H1 (cell line): ENCODE data around the gene SEMA6A. TPM values are rescaled to one million over a fixed set of nuclear protein-coding genes. Genes with fewer than 3 reads are reported as not detected.

ENCODE experiments used
- CTCF ChIA-PET: fragments of 300-600 bp; sonication (Branson Sonifier 250); formaldehyde crosslinking; loops from one replicate; lab custom pipeline; 2021; ENCODE audit not compliant: partially characterized antibody; lab: Charles Lee
- POLR2A ChIA-PET: fragments of 300-600 bp; sonication (Branson Sonifier 250); formaldehyde crosslinking; loops from one replicate; lab custom pipeline; 2021; ENCODE audit warnings: inconsistent platforms; ENCODE audit not compliant: partially characterized antibody; lab: Charles Lee
- DNase-seq, 2 experiments: peaks; one replicate each; pipeline versions ENCODE4 v3.0.0 to v3.0.0-alpha.2; 2010 to 2022; ENCODE audit warnings: low spot score in 2 of 2, low read depth in 1 of 2, mixed read lengths in 1 of 2
- FAIRE-seq: peaks from 2 replicates; lab custom pipeline; 2011; peaks lifted over from hg19 to GRCh38; lab: Jason Lieb, UNC
- H2AFZ ChIP-seq: 2 replicates; pipeline ENCODE4 v1.8.1; 2012; ENCODE audit warnings: low read length, inconsistent platforms
- H2AK5ac ChIP-seq: 2 replicates; pipeline ENCODE4 v1.6.1; 2013; ENCODE audit warnings: low read depth, low read length
- H2BK120ac ChIP-seq: replicated peaks from 2 replicates; pipeline ENCODE3; 2013; ENCODE audit warnings: low read depth, low read length, inconsistent platforms
- H2BK12ac ChIP-seq: 2 replicates; pipeline ENCODE4 v1.6.1; 2013; ENCODE audit warnings: low read depth, low read length
- H2BK15ac ChIP-seq: 2 replicates; pipeline ENCODE4 v1.6.1; 2013; ENCODE audit warnings: low read length
- H2BK20ac ChIP-seq: 2 replicates; pipeline ENCODE4 v1.6.1; 2013; ENCODE audit warnings: low read length
- H2BK5ac ChIP-seq: 2 replicates; pipeline ENCODE4 v1.6.1; 2013; ENCODE audit warnings: low read depth, low read length
- H3K14ac ChIP-seq: 2 replicates; pipeline ENCODE4 v1.6.1; 2013; ENCODE audit warnings: inconsistent platforms; ENCODE audit not compliant: insufficient read length
- H3K18ac ChIP-seq: 2 replicates; pipeline ENCODE4 v1.6.1; 2013; ENCODE audit warnings: low read length; ENCODE audit errors: extremely low read depth
- H3K23ac ChIP-seq: 2 replicates; pipeline ENCODE4 v1.6.1; 2013; ENCODE audit warnings: inconsistent platforms; ENCODE audit not compliant: insufficient read length
- H3K23me2 ChIP-seq: 2 replicates; pipeline ENCODE4 v1.6.1; 2013; ENCODE audit warnings: low read depth, low read length
- H3K27ac ChIP-seq: 2 replicates; pipeline ENCODE4 v1.6.1; 2011; ENCODE audit warnings: low read depth, low read length, inconsistent platforms
- H3K27me3 ChIP-seq, 4 experiments: replicated peaks in 1 of 4; 1 replicate in 1 of 4; 2 replicates in 3 of 4; pipeline versions ENCODE4 v1.6.1 to v1.8.1; 2011 to 2013; ENCODE audit warnings: low read length in 3 of 4, mild to moderate bottlenecking in 3 of 4, inconsistent platforms in 2 of 4, mixed read lengths in 2 of 4, moderate library complexity in 1 of 4; ENCODE audit not compliant: control insufficient read depth in 3 of 4, insufficient read depth in 3 of 4; ENCODE audit errors: extremely low read depth in 1 of 4
- H3K36me3 ChIP-seq, 4 experiments: 2 replicates each; pipeline versions ENCODE4 v1.6.1 to v1.8.1; 2011 to 2013; ENCODE audit warnings: mild to moderate bottlenecking in 4 of 4, low read length in 3 of 4, moderate library complexity in 2 of 4, control low read depth in 1 of 4, inconsistent platforms in 1 of 4; ENCODE audit not compliant: insufficient read depth in 4 of 4, control insufficient read depth in 2 of 4
- H3K4ac ChIP-seq: replicated peaks from 2 replicates; pipeline ENCODE3; 2013; ENCODE audit warnings: low read length, low read depth, mixed read lengths, inconsistent platforms; ENCODE audit not compliant: insufficient read length
- H3K4me1 ChIP-seq, 4 experiments: replicated peaks in 1 of 4; 1 replicate in 1 of 4; 2 replicates in 3 of 4; pipeline versions ENCODE4 v1.6.1 to v1.8.1; 2011 to 2013; ENCODE audit warnings: low read length in 3 of 4, inconsistent platforms in 2 of 4, mixed read lengths in 1 of 4; ENCODE audit not compliant: insufficient read depth in 4 of 4, control insufficient read depth in 3 of 4
- H3K4me2 ChIP-seq, 2 experiments: 2 replicates each; pipeline versions ENCODE4 v1.6.1 to v1.8.1; 2011 to 2013; ENCODE audit warnings: low read depth in 2 of 2, low read length in 2 of 2, control low read depth in 1 of 2, inconsistent platforms in 1 of 2, mild to moderate bottlenecking in 1 of 2; ENCODE audit not compliant: insufficient read depth in 1 of 2
- H3K4me3 ChIP-seq, 4 experiments: fragments of 200-600, 300-600 bp in 1 of 4; sonication (generic), shearing (Covaris generic), sonication (Bioruptor Twin) in 1 of 4; 2 replicates each; pipeline versions ENCODE4 v1.5.1 to v1.8.1; 2011 to 2016; ENCODE audit warnings: low read length in 4 of 4, low read depth in 3 of 4, control low read depth in 2 of 4, inconsistent platforms in 2 of 4, mild to moderate bottlenecking in 2 of 4, mixed read lengths in 1 of 4, moderate library complexity in 1 of 4; ENCODE audit not compliant: insufficient read depth in 2 of 4; ENCODE audit errors: extremely low read depth in 1 of 4
- H3K56ac ChIP-seq: replicated peaks from 2 replicates; pipeline ENCODE3; 2013; ENCODE audit warnings: low read depth, mild to moderate bottlenecking, mixed read lengths, low read length, inconsistent platforms; ENCODE audit not compliant: insufficient read length
- H3K79me1 ChIP-seq: 2 replicates; pipeline ENCODE4 v1.6.1; 2013; ENCODE audit warnings: low read depth, low read length, control low read depth
- H3K79me2 ChIP-seq, 2 experiments: 2 replicates each; pipeline versions ENCODE4 v1.6.1 to v1.8.1; 2012 to 2013; ENCODE audit warnings: low read length in 2 of 2, mild to moderate bottlenecking in 2 of 2, inconsistent platforms in 1 of 2; ENCODE audit not compliant: insufficient read depth in 2 of 2, control insufficient read depth in 1 of 2
- H3K9ac ChIP-seq, 4 experiments: replicated peaks in 1 of 4; 1 replicate in 1 of 4; 2 replicates in 3 of 4; pipeline versions ENCODE4 v1.6.1 to v1.8.1; 2011 to 2013; ENCODE audit warnings: low read depth in 3 of 4, low read length in 3 of 4, control low read depth in 2 of 4, mild to moderate bottlenecking in 2 of 4, moderate library complexity in 2 of 4, inconsistent platforms in 1 of 4; ENCODE audit errors: extremely low read depth in 1 of 4
- H3K9me3 ChIP-seq, 2 experiments: 2 replicates each; pipeline versions ENCODE4 v1.6.1 to v1.8.1; 2012 to 2013; ENCODE audit warnings: mild to moderate bottlenecking in 2 of 2, moderate library complexity in 2 of 2, control low read depth in 1 of 2, inconsistent platforms in 1 of 2, low read depth in 1 of 2, low read length in 1 of 2, mixed read lengths in 1 of 2; ENCODE audit not compliant: insufficient read depth in 2 of 2
- H4K20me1 ChIP-seq, 2 experiments: replicated peaks in 1 of 2; 2 replicates each; pipeline versions ENCODE3 to v1.8.1; 2011 to 2013; ENCODE audit warnings: inconsistent platforms in 2 of 2, low read length in 2 of 2, mild to moderate bottlenecking in 1 of 2; ENCODE audit not compliant: insufficient read depth in 2 of 2, control insufficient read depth in 1 of 2
- H4K5ac ChIP-seq: 2 replicates; pipeline ENCODE4 v1.6.1; 2013; ENCODE audit warnings: low read length, low read depth, mixed read lengths, inconsistent platforms; ENCODE audit not compliant: insufficient read length
- H4K8ac ChIP-seq: 2 replicates; pipeline ENCODE4 v1.8.0; 2013; ENCODE audit warnings: mild to moderate bottlenecking, moderate library complexity, low read length, inconsistent platforms; ENCODE audit not compliant: insufficient read depth; ENCODE audit errors: extremely low read depth
- H4K91ac ChIP-seq: replicated peaks from 2 replicates; pipeline ENCODE3; 2013; ENCODE audit warnings: low read length, mixed read lengths, inconsistent platforms; ENCODE audit not compliant: insufficient read length
- EGR1 ChIP-seq: IDR thresholded peaks from 2 replicates; pipeline ENCODE4 v1.6.1; 2011; ENCODE audit warnings: low read depth, low read length, borderline replicate concordance
- KDM1A ChIP-seq: fragments of 200-600, 300-600 bp; sonication (generic); IDR thresholded peaks from 2 replicates; pipeline ENCODE4 v1.7.1; 2016; ENCODE audit warnings: mild to moderate bottlenecking, low read length, borderline replicate concordance
- KDM4A ChIP-seq: IDR thresholded peaks from one replicate; pipeline ENCODE4 v1.7.1; 2012; ENCODE audit warnings: low read depth, mild to moderate bottlenecking, moderate library complexity, low read length, inconsistent platforms; ENCODE audit not compliant: severe bottlenecking
- PHF8 ChIP-seq: fragments of 200-600 bp; sonication (generic); conservative IDR thresholded peaks from 2 replicates; pipeline ENCODE4 v1.7.1; 2012; ENCODE audit warnings: low read depth, mild to moderate bottlenecking, inconsistent platforms, low read length, moderate library complexity
- POLR2A ChIP-seq, 2 experiments: IDR thresholded peaks; 1 replicate in 1 of 2; 2 replicates in 1 of 2; pipeline ENCODE4 v1.6.1; 2011; ENCODE audit warnings: low read depth in 2 of 2, low read length in 2 of 2, mild to moderate bottlenecking in 2 of 2; ENCODE audit errors: control extremely low read depth in 1 of 2
- RAD21 ChIP-seq, 2 experiments: IDR thresholded peaks in 1 of 2; conservative IDR thresholded peaks in 1 of 2; 2 replicates each; pipeline ENCODE4 v1.6.1; 2011; ENCODE audit warnings: low read depth in 2 of 2, low read length in 2 of 2, improper control_type of control experiment in 1 of 2, inconsistent platforms in 1 of 2, mild to moderate bottlenecking in 1 of 2, moderate library complexity in 1 of 2
- RFX5 ChIP-seq: IDR thresholded peaks from 2 replicates; pipeline ENCODE4 v1.6.1; 2011; ENCODE audit warnings: low read depth, low read length, improper control_type of control experiment, borderline replicate concordance
- SIN3A ChIP-seq, 2 experiments: IDR thresholded peaks in 1 of 2; conservative IDR thresholded peaks in 1 of 2; 2 replicates each; pipeline ENCODE4 v1.6.1; 2011 to 2012; ENCODE audit warnings: low read length in 2 of 2, improper control_type of control experiment in 1 of 2, low read depth in 1 of 2, mild to moderate bottlenecking in 1 of 2
- SIX5 ChIP-seq: IDR thresholded peaks from 2 replicates; pipeline ENCODE4 v1.6.1; 2011; ENCODE audit warnings: mild to moderate bottlenecking, low read depth, low read length
- SP4 ChIP-seq: IDR thresholded peaks from 2 replicates; pipeline ENCODE4 v1.6.1; 2012; ENCODE audit warnings: low read length, inconsistent platforms
- TAF1 ChIP-seq: IDR thresholded peaks from 2 replicates; pipeline ENCODE4 v1.6.1; 2011; ENCODE audit warnings: mild to moderate bottlenecking, low read depth, low read length
- TAF7 ChIP-seq: optimal IDR thresholded peaks from 2 replicates; pipeline ENCODE3; 2011; ENCODE audit warnings: low read depth, mild to moderate bottlenecking, inconsistent platforms, low read length, moderate library complexity, borderline replicate concordance
- TCF12 ChIP-seq: IDR thresholded peaks from 2 replicates; pipeline ENCODE4 v1.6.1; 2011; ENCODE audit warnings: low read depth, mild to moderate bottlenecking, low read length
- TEAD4 ChIP-seq: IDR thresholded peaks from 2 replicates; pipeline ENCODE4 v1.6.1; 2012; ENCODE audit warnings: low read depth, low read length, inconsistent platforms, mixed read lengths
- ZNF274 ChIP-seq: IDR thresholded peaks from 2 replicates; pipeline ENCODE4 v1.7.0; 2012; ENCODE audit warnings: low read length, borderline replicate concordance; ENCODE audit errors: extremely low read depth
- WGBS, 2 experiments: shearing (Covaris generic) in 1 of 2; methylation state at CpG; one replicate each; pipeline versions ENCODE4 v1.1.6 to v1.1.7; 2013 to 2015; ENCODE audit warnings: low lambda C conversion rate in 2 of 2, mixed read lengths in 2 of 2, inconsistent platforms in 1 of 2, low coverage in 1 of 2, missing lambda C conversion rate in 1 of 2; ENCODE audit not compliant: insufficient replicate concordance in 2 of 2, insufficient coverage in 1 of 2, insufficient read length in 1 of 2; ENCODE audit errors: extremely low coverage in 1 of 2, missing lambda C conversion rate in 1 of 2; 5-methylcytosine and 5-hydroxymethylcytosine counted together
- polyA plus RNA-seq, 7 experiments: library from polyadenylated mRNA; depleted of rRNA in 3 of 7; stranded (reverse) in 5 of 7; unstranded in 2 of 7; fragments of >200 nt in 5 of 7; fragments of 200-250 nt in 2 of 7; gene quantifications; 1 replicate in 5 of 7; 2 replicates in 1 of 7; 4 replicates in 1 of 7; pipeline versions ENCODE4 v1.2.1 to v1.2.3, GENCODE V29; 2011 to 2013; ENCODE audit warnings: missing spikeins in 2 of 7, mixed read lengths in 2 of 7
- total RNA-seq: library from RNA; stranded (reverse); fragmentation: NEBNext Ultra II Directional; extraction: Animal tissue kit (Norgen Biotek cat#: 25700); gene quantifications from 2 replicates; pipeline ENCODE4 v1.2.1, GENCODE V29; 2021

SEMA6A gene
- total and polyA plus RNA-seq, 2 of the 8 experiments (the other 6 are each of a cell fraction or from before 2014, with no cell fraction given) = 78.3 to 277 TPM

DNA sequence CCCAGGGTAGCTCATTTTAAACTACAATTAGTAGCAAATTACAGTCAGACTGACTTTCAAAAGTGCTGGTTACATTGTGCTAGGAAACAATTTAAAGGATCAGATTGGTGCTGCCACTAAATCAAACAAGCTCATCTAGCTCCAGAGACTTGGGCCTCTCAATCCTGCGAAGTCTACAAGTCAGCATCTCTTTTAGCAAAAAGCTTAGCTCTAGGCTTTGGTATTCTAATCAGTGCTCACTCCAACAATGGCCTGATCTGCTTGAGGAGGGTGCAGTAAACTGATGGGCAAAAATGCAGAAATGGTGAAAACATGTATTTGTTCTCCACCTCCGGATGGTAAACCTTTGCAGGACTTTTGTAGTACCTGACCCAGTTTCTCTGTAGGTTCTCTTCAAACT is 47.0 kb upstream of the SEMA6A start:
- Histone ChIP-seq H3K36me3 (no peaks in the 10 kb centered on the region), H3K27me3 (no peaks in the 10 kb centered on the region), H3K79me2 (no peaks in the 10 kb centered on the region), H2BK20ac (peak overlapping the region; percentile 66; the same call in 1 of the 2 replicates), H3K23ac (no peak overlapping the region), H3K23me2 (no peaks in the 10 kb centered on the region), H2AK5ac (no peak overlapping the region), H4K8ac (no peak overlapping the region), H3K4me2 (no peak overlapping the region), H2BK15ac (no peak overlapping the region), H3K4ac (no peak overlapping the region), H3K56ac (no peak overlapping the region), H4K20me1 (no peaks in the 10 kb centered on the region), H3K9ac (no peak overlapping the region), H2BK12ac (0 out of 2 replicates have a peak overlapping the region, but pooled peaks have one; percentile 18), H2BK120ac (no peak overlapping the region), H3K9me3 (no peaks in the 10 kb centered on the region), H4K91ac (no peak overlapping the region), H4K5ac (no peak overlapping the region), H3K4me1 (peaks cover 0 to 4% (median 0%) of the 10 kb centered on the region in 4 experiments; a peak in 1 of 7 replicates), H3K18ac (no peak overlapping the region), H3K4me3 (no peak overlapping the region), H3K14ac (no peak overlapping the region), H2AFZ (no peak overlapping the region), H3K27ac (no peak overlapping the region), H3K79me1 (no peaks in the 10 kb centered on the region), H2BK5ac (no peak overlapping the region)
- DNase-seq = no peak
- ChIA-PET CTCF (interaction anchor here (1.1 to 1.6 kb wide), 2 partner anchors 11 to 18 kb away, joined by 3 to 6 read pairs; no protein-coding TSS in a partner anchor), POLR2A (interaction anchor here (0.9 kb wide), 1 partner anchor 10 kb away, joined by 4 read pairs; no protein-coding TSS in a partner anchor)
- peak; percentile 52 for FAIRE-seq
- 91% methylated on average over 2 of the region's 2 CpGs; no CpG with 5 or more reads in 1 of the 2 experiments for WGBS, 2 experiments
- TF ChIP-seq EGR1 (no peak), POLR2A (IDR thresholded peaks at IDR 0.05; ENCODE audit: control extremely low read depth in 1 of 2, low read depth in 2 of 2, low read length in 2 of 2) (no peak), TCF12 (no peak), KDM4A (no peak), SP4 (no peak), RFX5 (no peak), TAF1 (no peak), RAD21 (IDR thresholded peaks at IDR 0.05 in 1 of 2, conservative IDR thresholded peaks at IDR 0.05 in 1 of 2; ENCODE audit: low read depth in 2 of 2, low read length in 2 of 2) (no peak), ZNF274 (no peak), SIX5 (no peak), PHF8 (no peak), SIN3A (conservative IDR thresholded peaks at IDR 0.05 in 1 of 2, IDR thresholded peaks at IDR 0.05 in 1 of 2; ENCODE audit: low read depth in 1 of 2, low read length in 2 of 2) (no peak), TAF7 (no peak), TEAD4 (no peak), KDM1A (no peak)
